Right lobe of liver (tissue), 6 donors: ENCODE data around the gene CSF3R. TPM values are rescaled to one million over a fixed set of nuclear protein-coding genes. Genes with fewer than 3 reads are reported as not detected.

Experiments used
- ATAC-seq, 4 donors: fragments of 200-7000 bp; cut with Tn5 transposase; one replicate each; pipeline ENCODE4 v1.9.1; 2020; ENCODE audit warnings: mild to moderate bottlenecking in 4 of 4, moderate library complexity in 4 of 4
- DNase-seq, 3 donors: peaks; one replicate each; pipeline ENCODE4 v3.0.0-alpha.2; 2020
- H3K27ac ChIP-seq, 3 donors: fragments of 200-600 bp; one replicate each; pipeline ENCODE4 v1.8.0; 2022
- H3K27me3 ChIP-seq, 2 donors: fragments of 200-600 bp; one replicate each; pipeline ENCODE4 v1.8.0; 2022
- H3K36me3 ChIP-seq, 4 donors: fragments of 200-600 bp; sonication (generic) in 1 of 4; one replicate each; pipeline versions ENCODE4 v1.5.1 to v1.8.0; 2017 to 2022; ENCODE audit warnings: control low read depth in 1 of 4
- H3K4me1 ChIP-seq, 4 donors: fragments of 200-600 bp; sonication (generic) in 1 of 4; one replicate each; pipeline versions ENCODE4 v1.5.1 to v1.8.0; 2017 to 2022; ENCODE audit warnings: control low read depth in 1 of 4
- H3K4me3 ChIP-seq, 3 donors: fragments of 200-600 bp; one replicate each; pipeline ENCODE4 v1.8.0; 2022
- H3K9me3 ChIP-seq, 4 donors: fragments of 200-600 bp; sonication (generic) in 1 of 4; one replicate each; pipeline versions ENCODE4 v1.5.1 to v1.8.0; 2017 to 2022; ENCODE audit warnings: control low read depth in 1 of 4
- CTCF ChIP-seq, 4 donors: fragments of 200-600 bp in 3 of 4; fragments of 450-650 bp in 1 of 4; IDR thresholded peaks; one replicate each; pipeline versions ENCODE4 v1.5.1 to v1.8.0; 2016 to 2022; ENCODE audit warnings: antibody characterized with exemption in 4 of 4, mild to moderate bottlenecking in 2 of 4
- POLR2A ChIP-seq: fragments of 450-650 bp; IDR thresholded peaks from one replicate; pipeline ENCODE4 v1.6.1; 2017; ENCODE audit warnings: antibody characterized with exemption, mild to moderate bottlenecking
- WGBS: methylation state at CpG from one replicate; pipeline ENCODE4 v1.1.6; 2018; ENCODE audit warnings: low coverage, low lambda C conversion rate; ENCODE audit not compliant: insufficient coverage; ENCODE audit errors: missing lambda C conversion rate; 5-methylcytosine and 5-hydroxymethylcytosine counted together
- intact Hi-C, 2 donors: fragments of 100-400 bp; cut with DNase I; formaldehyde crosslinking; loops; one replicate each; pipeline versions ENCODE4 v1.11.2 to v1.14.1; 2022
- total RNA-seq, 6 experiments: library from RNA; depleted of rRNA in 2 of 6; stranded (reverse); fragments of >200 nt in 2 of 6; fragmentation: NEBNext Ultra II Directional in 3 of 6; extraction: Animal tissue kit (Norgen Biotek cat#: 25700) in 3 of 6; gene quantifications; one replicate each; pipeline versions ENCODE4 v1.1.0 to v1.2.4, GENCODE V29; 2016 to 2023
- donor health status: DM: no; HTN: yes; CAD: no.
- donor health status: DM: no; HTN: no; CAD: no.
- donor health status: DM: no; HTN: no; CAD: no.
- donor health status: DM: no; HTN: yes; CAD: no.
- donor health status: DM: no; HTN: yes; CAD: no.

CSF3R gene
- total RNA-seq, 6 experiments from 2014 or later: 4.1 to 14.0 (median 9.5) TPM

GRCh38 chr1:36467700-36468455 is 14.8 kb downstream of the CSF3R start:
- H3K4me3 ChIP-seq: no peak overlapping the region
- DNase-seq (no peak), ATAC-seq (no peak)
- H3K27ac ChIP-seq: no peak overlapping the region
- no peak for TF ChIP-seq POLR2A
- no peak for TF ChIP-seq CTCF (IDR thresholded peaks at IDR 0.05)
- H3K4me1 ChIP-seq: peaks cover 0 to 6% (median 3%) of the 10 kb centered on the region in 4 donors
- H3K36me3 ChIP-seq: no peaks in the 10 kb centered on the region
- WGBS: 87% methylated on average over 3 of the region's 10 CpGs
- no peaks in the 10 kb centered on the region for H3K9me3 ChIP-seq
- intact Hi-C loops: no loop called here
- H3K27me3 ChIP-seq: no peaks in the 10 kb centered on the region

- Histone ChIP-seq H3K27me3 (no peaks in the 10 kb centered on the region), H3K4me3 (no peak overlapping the region), H3K36me3 (no peaks in the 10 kb centered on the region), H3K4me1 (peaks cover 0 to 6% (median 3%) of the 10 kb centered on the region in 4 donors), H3K27ac (no peak overlapping the region), H3K9me3 (no peaks in the 10 kb centered on the region)
- DNase-seq: no peak
- WGBS: 79% methylated on average over 3 of the region's 4 CpGs
- intact Hi-C loops: no loop called here
- no peak for ATAC-seq
- TF ChIP-seq CTCF (IDR thresholded peaks at IDR 0.05) (no peak), POLR2A (no peak)
Observed at GRCh38 chr1:36467027-36467410, 15.7 kb downstream of the CSF3R start.

GRCh38 chr1:36466370-36467026 is 16.2 kb downstream of the CSF3R start:
- DNase-seq: no peak
- Histone ChIP-seq H3K27ac (no peak overlapping the region), H3K27me3 (no peaks in the 10 kb centered on the region), H3K4me3 (no peak overlapping the region), H3K9me3 (no peaks in the 10 kb centered on the region), H3K4me1 (peaks cover 0 to 6% (median 3%) of the 10 kb centered on the region in 4 donors), H3K36me3 (no peaks in the 10 kb centered on the region)
- TF ChIP-seq CTCF (IDR thresholded peaks at IDR 0.05) (no peak), POLR2A (no peak)
- intact Hi-C loops: no loop called here
- WGBS: 90% methylated on average over 2 of the region's 12 CpGs
- no peak for ATAC-seq

- Histone ChIP-seq H3K27me3 (no peaks in the 10 kb centered on the region), H3K4me3 (no peak overlapping the region), H3K27ac (no peak overlapping the region), H3K9me3 (no peaks in the 10 kb centered on the region), H3K4me1 (peaks cover 0 to 6% (median 3%) of the 10 kb centered on the region in 4 donors), H3K36me3 (peaks cover 0 to 5% (median 0%) of the 10 kb centered on the region in 4 donors)
- intact Hi-C loops: no loop called here
- no peak for DNase-seq
- TF ChIP-seq POLR2A (no peak), CTCF (IDR thresholded peaks at IDR 0.05) (no peak)
- ATAC-seq: no peak
- WGBS: 79% methylated on average over 4 of the region's 4 CpGs
Observed at GRCh38 chr1:36465731-36466369, 16.9 kb downstream of the CSF3R start.
